ENCODE data around the gene CRB3.

DNA sequence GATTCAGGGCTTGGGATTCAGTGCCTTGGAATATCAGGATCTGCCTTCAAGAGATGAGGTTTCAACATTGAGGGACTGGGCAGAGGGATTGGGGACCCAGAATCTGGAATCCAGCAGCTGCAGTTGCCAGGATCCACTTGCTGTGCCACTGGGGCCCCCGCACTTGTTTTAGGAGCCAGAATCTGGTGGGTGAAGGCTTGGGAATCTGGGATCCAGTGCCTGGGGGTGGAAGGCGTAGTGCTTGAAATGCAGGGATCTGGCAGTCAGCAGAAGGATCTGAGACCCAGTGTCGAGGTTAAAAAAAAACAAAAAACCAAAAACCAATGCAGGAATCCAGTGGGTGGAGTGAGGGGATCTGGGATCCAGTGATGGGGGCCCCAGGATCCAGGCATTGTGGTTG is 23.2 kb upstream of the CRB3 start:
- no peak for TF ChIP-seq POLR2AphosphoS5 (IDR thresholded peaks at IDR 0.05; ENCODE audit: low read depth, low read length)
- TF ChIP-seq, protein P1, sequence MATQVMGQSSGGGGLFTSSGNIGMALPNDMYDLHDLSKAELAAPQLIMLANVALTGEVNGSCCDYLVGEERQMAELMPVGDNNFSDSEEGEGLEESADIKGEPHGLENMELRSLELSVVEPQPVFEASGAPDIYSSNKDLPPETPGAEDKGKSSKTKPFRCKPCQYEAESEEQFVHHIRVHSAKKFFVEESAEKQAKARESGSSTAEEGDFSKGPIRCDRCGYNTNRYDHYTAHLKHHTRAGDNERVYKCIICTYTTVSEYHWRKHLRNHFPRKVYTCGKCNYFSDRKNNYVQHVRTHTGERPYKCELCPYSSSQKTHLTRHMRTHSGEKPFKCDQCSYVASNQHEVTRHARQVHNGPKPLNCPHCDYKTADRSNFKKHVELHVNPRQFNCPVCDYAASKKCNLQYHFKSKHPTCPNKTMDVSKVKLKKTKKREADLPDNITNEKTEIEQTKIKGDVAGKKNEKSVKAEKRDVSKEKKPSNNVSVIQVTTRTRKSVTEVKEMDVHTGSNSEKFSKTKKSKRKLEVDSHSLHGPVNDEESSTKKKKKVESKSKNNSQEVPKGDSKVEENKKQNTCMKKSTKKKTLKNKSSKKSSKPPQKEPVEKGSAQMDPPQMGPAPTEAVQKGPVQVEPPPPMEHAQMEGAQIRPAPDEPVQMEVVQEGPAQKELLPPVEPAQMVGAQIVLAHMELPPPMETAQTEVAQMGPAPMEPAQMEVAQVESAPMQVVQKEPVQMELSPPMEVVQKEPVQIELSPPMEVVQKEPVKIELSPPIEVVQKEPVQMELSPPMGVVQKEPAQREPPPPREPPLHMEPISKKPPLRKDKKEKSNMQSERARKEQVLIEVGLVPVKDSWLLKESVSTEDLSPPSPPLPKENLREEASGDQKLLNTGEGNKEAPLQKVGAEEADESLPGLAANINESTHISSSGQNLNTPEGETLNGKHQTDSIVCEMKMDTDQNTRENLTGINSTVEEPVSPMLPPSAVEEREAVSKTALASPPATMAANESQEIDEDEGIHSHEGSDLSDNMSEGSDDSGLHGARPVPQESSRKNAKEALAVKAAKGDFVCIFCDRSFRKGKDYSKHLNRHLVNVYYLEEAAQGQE (IDR thresholded peaks at IDR 0.05; ENCODE audit: insufficient read depth in 1 of 2, low read depth in 2 of 2, low read length in 2 of 2): no peak
- TF ChIP-seq TAF1 (IDR thresholded peaks at IDR 0.05; ENCODE audit: borderline replicate concordance, insufficient read depth, low read length): no peak
